GM23338 (cell line): Measurements from ENCODE around the gene CYBRD1. TPM values are rescaled to one million over a fixed set of nuclear protein-coding genes. Genes with fewer than 3 reads are reported as not detected.

ENCODE experiments used
- ATAC-seq: fragments of 200-7000 bp; cut with Tn5 transposase; 3 replicates; pipeline ENCODE4 v1.9.1; 2020
- DNase-seq: peaks from one replicate; pipeline ENCODE4 v3.0.0-alpha.2; 2015; ENCODE audit warnings: low spot score
- H2AFZ ChIP-seq: fragments of 200-600 bp; sonication (generic); 2 replicates; pipeline ENCODE4 v1.8.0; 2016; ENCODE audit warnings: antibody characterized with exemption, mild to moderate bottlenecking, moderate library complexity
- H3F3A ChIP-seq: fragments of 200-600 bp; sonication (generic); replicated peaks from 2 replicates; pipeline ENCODE4 v1.8.0; 2017; ENCODE audit warnings: antibody characterized with exemption, mixed run types, low read depth
- H3K27ac ChIP-seq: fragments of 200-600 bp; sonication (generic); 2 replicates; pipeline ENCODE4 v1.6.1; 2016; ENCODE audit warnings: low read depth
- H3K27me3 ChIP-seq: fragments of 200-600 bp; sonication (generic); 2 replicates; pipeline ENCODE4 v1.8.0; 2016; ENCODE audit warnings: mild to moderate bottlenecking, mixed run types, moderate library complexity; ENCODE audit not compliant: insufficient read depth
- H3K36me3 ChIP-seq: fragments of 200-600 bp; sonication (generic); 2 replicates; pipeline ENCODE4 v1.8.0; 2016; ENCODE audit warnings: mild to moderate bottlenecking; ENCODE audit not compliant: insufficient read depth
- H3K4me1 ChIP-seq: fragments of 200-600 bp; sonication (generic); 2 replicates; pipeline ENCODE4 v1.8.0; 2016; ENCODE audit warnings: mild to moderate bottlenecking, moderate library complexity; ENCODE audit not compliant: insufficient read depth
- H3K4me2 ChIP-seq: fragments of 200-600 bp; sonication (generic); 2 replicates; pipeline ENCODE4 v1.7.1; 2017; ENCODE audit warnings: mixed run types
- H3K4me3 ChIP-seq: fragments of 200-600 bp; sonication (generic); 2 replicates; pipeline ENCODE4 v1.6.1; 2016; ENCODE audit warnings: mixed run types
- H3K79me2 ChIP-seq: fragments of 200-600 bp; sonication (generic); replicated peaks from 2 replicates; pipeline ENCODE4 v1.8.0; 2017; ENCODE audit warnings: mild to moderate bottlenecking; ENCODE audit not compliant: insufficient read depth
- H3K9me2 ChIP-seq: fragments of 200-600 bp; sonication (generic); 2 replicates; pipeline ENCODE4 v1.8.0; 2017; ENCODE audit not compliant: insufficient read depth
- H4K20me1 ChIP-seq: fragments of 200-600 bp; sonication (generic); replicated peaks from 2 replicates; pipeline ENCODE4 v1.8.0; 2017; ENCODE audit warnings: mild to moderate bottlenecking; ENCODE audit not compliant: insufficient read depth
- H3K27ac Mint-ChIP-seq: 2 replicates; pipeline ENCODE4 v1.8.0; 2020; ENCODE audit warnings: inconsistent platforms, mild to moderate bottlenecking, moderate library complexity, mixed read lengths
- H3K27me3 Mint-ChIP-seq: 3 replicates; pipeline ENCODE4 v1.8.0; 2022; ENCODE audit warnings: low read depth, mild to moderate bottlenecking, moderate library complexity, mixed read lengths, inconsistent platforms; ENCODE audit not compliant: insufficient read depth, poor library complexity
- H3K36me3 Mint-ChIP-seq: 3 replicates; pipeline ENCODE4 v1.8.0; 2021; ENCODE audit warnings: low read depth, mild to moderate bottlenecking, inconsistent platforms, moderate library complexity, mixed read lengths
- H3K4me1 Mint-ChIP-seq: 3 replicates; pipeline ENCODE4 v1.8.0; 2020; ENCODE audit warnings: mild to moderate bottlenecking, inconsistent platforms, mixed read lengths
- H3K4me3 Mint-ChIP-seq: 3 replicates; pipeline ENCODE4 v1.8.0; 2021; ENCODE audit warnings: moderate library complexity, mild to moderate bottlenecking, inconsistent platforms, mixed read lengths
- H3K9me3 Mint-ChIP-seq: 3 replicates; pipeline ENCODE4 v1.8.0; 2020; ENCODE audit warnings: moderate library complexity, mild to moderate bottlenecking, inconsistent platforms, mixed read lengths
- CREB1 ChIP-seq: fragments of 250-450 bp; sonication (Bioruptor Pico); IDR thresholded peaks from 2 replicates; pipeline ENCODE4 v1.5.0; 2020; ENCODE audit warnings: low read depth, mild to moderate bottlenecking, moderate library complexity
- CTCF ChIP-seq, 2 experiments: fragments of 200-600 bp in 1 of 2; sonication (generic) in 1 of 2; conservative IDR thresholded peaks; 2 replicates each; pipeline versions ENCODE4 v1.5.1 to v1.6.1; 2016 to 2017; ENCODE audit warnings: antibody characterized with exemption in 2 of 2, low read depth in 2 of 2, mild to moderate bottlenecking in 2 of 2, moderate library complexity in 1 of 2
- ETS1 ChIP-seq: IDR thresholded peaks from 2 replicates; pipeline ENCODE4 v1.6.1; 2016; ENCODE audit warnings: antibody characterized with exemption
- EZH2 ChIP-seq: fragments of 200-600 bp; sonication (generic); IDR thresholded peaks from one replicate; pipeline ENCODE4 v1.8.0; 2017; ENCODE audit warnings: antibody characterized with exemption, mild to moderate bottlenecking, low read depth; ENCODE audit not compliant: unreplicated experiment
- EZH2phosphoT487 ChIP-seq: fragments of 200-600 bp; sonication (generic); IDR thresholded peaks from one replicate; pipeline ENCODE4 v1.8.1; 2018; ENCODE audit warnings: antibody characterized with exemption; ENCODE audit not compliant: unreplicated experiment
- JUNB ChIP-seq: IDR thresholded peaks from one replicate; pipeline ENCODE4 v1.6.1; 2016; ENCODE audit warnings: antibody characterized with exemption; ENCODE audit not compliant: unreplicated experiment
- POLR2AphosphoS5 ChIP-seq: IDR thresholded peaks from 2 replicates; pipeline ENCODE4 v1.6.1; 2016; ENCODE audit warnings: antibody characterized with exemption, low read depth
- REST ChIP-seq: IDR thresholded peaks from one replicate; pipeline ENCODE4 v1.6.1; 2018; ENCODE audit warnings: antibody characterized with exemption; ENCODE audit not compliant: unreplicated experiment
- ZNF114 ChIP-seq: fragments of 250-450 bp; sonication (Bioruptor Pico); IDR thresholded peaks from 2 replicates; pipeline ENCODE4 v1.5.0; 2020; ENCODE audit warnings: mild to moderate bottlenecking, moderate library complexity
- ZNF331 ChIP-seq: fragments of 250-450 bp; sonication (Bioruptor Pico); IDR thresholded peaks from 2 replicates; pipeline ENCODE4 v1.5.0; 2020; ENCODE audit warnings: low read depth, mild to moderate bottlenecking, moderate library complexity
- ZNF462 ChIP-seq: fragments of 250-450 bp; sonication (Bioruptor Pico); IDR thresholded peaks from 2 replicates; pipeline ENCODE4 v1.5.0; 2020; ENCODE audit warnings: mild to moderate bottlenecking, moderate library complexity
- polyA plus RNA-seq: library from polyadenylated mRNA; unstranded; fragments of >200 nt; fragmentation: Nextera tagmentation; extraction: Ambion mirVana; gene quantifications from 2 replicates; pipeline ENCODE4 v1.2.1, GENCODE V29; 2016
- total RNA-seq: library from RNA; depleted of rRNA; stranded (reverse); fragments of >200 nt; shearing (Covaris generic); gene quantifications from 2 replicates; pipeline ENCODE4 v1.2.3, GENCODE V29; 2014

Gene CYBRD1
- total and polyA plus RNA-seq, 2 experiments from 2014 or later: 3.4 to 5.3 TPM

- H3K9me2 ChIP-seq: peaks cover 4% of the 10 kb centered on the region
- H3K36me3 Mint-ChIP-seq: no peaks in the 10 kb centered on the region
- ATAC-seq (no peak), DNase-seq (no peak)
- no peaks in the 10 kb centered on the region for H4K20me1 ChIP-seq
- peaks cover 3% of the 10 kb centered on the region for H3K27me3 Mint-ChIP-seq
- H3K4me2 ChIP-seq: no peak overlapping the region
- H3K4me1 Mint-ChIP-seq: peaks cover 7% of the 10 kb centered on the region
- no peaks in the 10 kb centered on the region for H3K4me1 ChIP-seq
- H3K27ac Mint-ChIP-seq: no peak overlapping the region
- no peaks in the 10 kb centered on the region for H3F3A ChIP-seq
- peak overlapping the region; percentile 47; the same call in 1 of the 2 replicates for H2AFZ ChIP-seq
- no peaks in the 10 kb centered on the region for H3K27me3 ChIP-seq
- H3K9me3 Mint-ChIP-seq: no peaks in the 10 kb centered on the region; the same call in 2 of the 3 replicates
- no peak overlapping the region for H3K4me3 Mint-ChIP-seq
- TF ChIP-seq ZNF114 (CRISPR knock-in tag): no peak
- TF ChIP-seq EZH2: no peak
- TF ChIP-seq ZNF331: no peak
- no peak for TF ChIP-seq JUNB
- no peak for TF ChIP-seq POLR2AphosphoS5
- TF ChIP-seq ETS1: no peak
- no peak for TF ChIP-seq EZH2phosphoT487
- no peak for TF ChIP-seq ZNF462 (CRISPR knock-in tag)
- TF ChIP-seq CTCF (conservative IDR thresholded peaks at IDR 0.05; ENCODE audit: low read depth in 2 of 2): no peak
- TF ChIP-seq CREB1 (CRISPR knock-in tag): no peak
- no peak for TF ChIP-seq REST
- H3K79me2 ChIP-seq: no peaks in the 10 kb centered on the region
- no peak overlapping the region for H3K27ac ChIP-seq
- no peak overlapping the region for H3K4me3 ChIP-seq
- no peaks in the 10 kb centered on the region for H3K36me3 ChIP-seq
Measured at GRCh38 chr2:171512683-171513195, 9.5 kb upstream of the CYBRD1 start.
